Measurements from ENCODE around the gene RMRP.

RMRP gene

GRCh38 chr9:35657546-35658136, at the start of gene RMRP:
RMRP (minus strand) TSS chr9:35658019.
- peak; percentile 98 for DNase-seq

DNA sequence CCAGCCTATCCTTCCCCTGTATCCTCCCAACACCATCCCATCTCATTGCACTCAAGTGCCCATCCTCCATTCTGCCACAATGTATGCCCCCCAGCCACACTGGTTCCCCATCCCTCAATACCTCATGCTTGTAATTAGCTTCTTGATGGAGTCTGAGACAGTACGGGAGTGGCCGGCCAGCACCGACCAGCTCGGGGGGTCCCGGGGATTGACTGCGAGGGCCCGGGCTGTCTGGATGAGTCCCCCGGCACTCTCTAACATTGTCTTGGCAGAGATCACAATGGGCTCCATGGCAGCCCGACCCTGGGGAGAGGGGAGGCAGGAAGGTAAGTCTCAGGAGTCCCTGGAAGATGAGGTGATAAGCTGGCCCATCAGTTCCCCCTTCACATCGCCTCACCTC, 49.1 kb upstream of the RMRP start:
- no peak for DNase-seq

DNA sequence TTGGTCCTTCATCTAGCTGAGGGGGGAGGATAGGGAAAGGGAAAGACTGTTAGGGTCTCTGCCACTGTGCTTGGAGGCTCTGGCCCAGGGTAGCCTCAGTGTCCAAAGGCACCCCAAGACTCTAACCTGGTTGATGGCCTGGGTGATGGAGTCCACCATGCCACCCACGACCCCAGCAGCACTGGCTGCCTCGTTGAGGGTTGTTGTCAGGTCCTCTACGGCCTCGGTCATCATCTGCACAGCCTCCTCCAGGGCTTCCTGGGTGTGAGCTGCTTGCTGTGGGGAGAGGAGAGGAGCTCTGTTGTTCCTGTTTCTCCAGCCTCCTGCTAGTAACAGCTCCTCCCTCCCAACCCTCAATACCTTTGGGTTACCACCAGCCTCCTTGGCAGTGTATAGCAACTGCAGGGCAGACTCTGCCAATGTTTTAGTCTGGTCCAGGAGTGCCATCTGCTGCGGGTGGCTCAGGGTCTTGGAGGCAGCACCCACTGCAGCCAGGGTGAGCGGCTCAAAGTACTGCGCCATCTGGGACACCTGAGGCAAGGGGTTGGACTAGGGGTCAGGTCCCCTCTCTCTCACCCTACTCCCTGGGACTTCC, 48.1 kb upstream of the RMRP start:
- no peak for DNase-seq

- DNase-seq, result no peak
Observed at GRCh38 chr9:35705372-35705771, 47.6 kb upstream of the RMRP start.

- DNase-seq, result no peak
Observed at GRCh38 chr9:35703906-35704672, 46.3 kb upstream of the RMRP start.

DNA sequence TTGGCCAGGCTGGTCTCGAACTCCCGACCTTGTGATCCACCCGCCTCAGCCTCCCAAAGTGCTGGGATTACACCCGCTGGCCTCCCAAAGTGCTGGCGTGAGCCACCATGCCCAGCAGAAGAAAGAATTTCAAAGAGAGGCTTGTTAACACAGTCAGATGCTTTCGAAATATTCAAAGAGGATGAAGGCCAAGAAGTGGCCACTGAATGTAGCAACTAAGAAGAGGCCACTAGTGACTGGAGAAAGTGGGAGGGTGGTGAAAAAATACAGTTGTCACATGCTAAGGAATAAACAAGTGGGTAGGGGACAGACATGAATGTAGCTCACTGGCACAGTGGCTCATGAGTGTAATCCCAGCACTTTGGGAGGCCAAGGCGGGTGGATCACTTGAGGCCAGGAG, 44.9 kb upstream of the RMRP start:
- no peak for DNase-seq

DNA sequence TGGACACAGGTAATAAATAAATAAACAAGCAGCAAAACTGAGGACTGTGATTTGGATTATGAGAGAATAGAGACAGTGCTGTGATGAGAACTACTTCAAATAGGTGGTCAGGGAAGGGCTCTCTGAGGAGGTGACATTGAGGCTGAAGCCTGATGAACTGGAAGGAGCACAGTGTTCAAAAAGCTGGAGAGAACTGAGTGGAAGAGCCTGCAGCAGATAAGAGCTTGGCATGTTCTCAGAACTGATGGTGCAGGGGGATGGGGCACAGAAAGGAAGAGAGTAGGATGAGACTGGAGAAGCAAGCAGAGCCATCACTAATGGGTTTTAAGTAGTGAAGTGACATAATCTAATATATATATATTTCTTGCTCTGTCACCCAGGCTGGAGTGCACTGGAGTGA, 43.1 kb upstream of the RMRP start:
- no peak for DNase-seq

GRCh38 chr9:35700031-35700430, 42.2 kb upstream of the RMRP start:
- DNase-seq, result no peak

- DNase-seq, result no peak
Observed at GRCh38 chr9:35698231-35698630, 40.4 kb upstream of the RMRP start.

DNA sequence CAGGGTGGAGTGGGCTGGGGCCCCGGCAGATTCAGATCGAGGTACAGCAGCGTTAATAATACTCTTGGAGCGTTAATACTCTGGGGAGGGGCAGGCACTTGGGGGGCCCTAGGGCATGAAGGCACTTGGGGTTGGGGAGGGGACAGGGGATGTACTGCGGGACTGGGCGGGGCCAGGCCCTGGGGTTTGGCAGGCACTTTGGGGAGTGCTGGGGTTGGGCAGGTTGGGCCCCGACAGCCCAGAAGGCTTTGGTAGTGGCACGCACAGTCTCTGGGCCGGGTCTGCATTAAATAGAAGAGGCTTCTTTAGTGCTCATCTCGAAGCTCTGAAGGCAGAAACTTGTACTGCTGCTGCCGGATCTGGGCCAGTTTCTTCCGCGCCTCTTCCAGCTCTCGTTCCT, 39.7 kb upstream of the RMRP start:
- DNase-seq, result no peak

GRCh38 chr9:35696520-35697215, 38.8 kb upstream of the RMRP start:
- peak; percentile 68 for DNase-seq

- DNase-seq, result no peak
Observed at GRCh38 chr9:35695943-35696401, 38.2 kb upstream of the RMRP start.

DNA sequence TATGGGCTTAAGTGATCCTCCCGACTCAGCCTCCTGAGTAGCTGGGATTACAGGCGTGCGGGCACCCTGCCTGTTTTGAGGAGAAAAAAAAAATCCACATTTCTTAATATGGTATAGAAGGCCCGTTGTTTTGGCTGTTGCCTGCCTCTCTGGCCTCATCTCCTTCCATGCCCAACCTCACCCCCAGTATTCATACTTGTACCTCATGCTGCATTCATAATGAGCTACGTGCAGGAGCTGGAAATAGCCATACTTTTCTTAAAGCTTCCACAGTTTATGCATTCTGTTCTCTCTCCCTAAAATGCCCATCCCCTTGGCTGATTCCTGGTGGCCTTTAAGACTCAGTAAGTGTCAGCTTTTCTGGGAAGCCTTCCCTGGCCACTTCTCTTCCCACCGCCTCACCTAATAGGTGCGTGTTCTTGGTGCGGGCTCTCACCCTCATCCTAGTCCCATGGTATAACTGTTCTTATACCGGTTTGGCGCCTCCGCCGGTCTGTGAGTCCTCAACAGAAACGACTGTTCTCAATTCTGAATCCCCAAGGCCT, 34.0 kb upstream of the RMRP start:
- DNase-seq, result no peak

DNA sequence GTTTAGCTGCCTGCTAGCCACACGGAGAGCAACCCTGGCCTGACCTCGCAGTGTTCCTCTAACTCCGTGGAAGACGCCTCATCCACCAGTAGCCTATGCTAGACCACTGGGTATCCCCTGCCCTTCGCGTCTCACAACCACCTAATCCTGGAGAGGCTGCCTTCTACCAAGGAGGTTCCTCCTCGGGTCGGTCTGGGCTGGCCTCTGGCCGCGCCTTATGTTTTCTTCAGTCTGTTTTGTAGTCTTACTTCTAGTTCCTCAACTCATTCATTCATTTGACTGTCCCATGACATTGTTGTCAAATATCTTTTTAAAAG, 33.5 kb upstream of the RMRP start:
- DNase-seq, result no peak

DNA sequence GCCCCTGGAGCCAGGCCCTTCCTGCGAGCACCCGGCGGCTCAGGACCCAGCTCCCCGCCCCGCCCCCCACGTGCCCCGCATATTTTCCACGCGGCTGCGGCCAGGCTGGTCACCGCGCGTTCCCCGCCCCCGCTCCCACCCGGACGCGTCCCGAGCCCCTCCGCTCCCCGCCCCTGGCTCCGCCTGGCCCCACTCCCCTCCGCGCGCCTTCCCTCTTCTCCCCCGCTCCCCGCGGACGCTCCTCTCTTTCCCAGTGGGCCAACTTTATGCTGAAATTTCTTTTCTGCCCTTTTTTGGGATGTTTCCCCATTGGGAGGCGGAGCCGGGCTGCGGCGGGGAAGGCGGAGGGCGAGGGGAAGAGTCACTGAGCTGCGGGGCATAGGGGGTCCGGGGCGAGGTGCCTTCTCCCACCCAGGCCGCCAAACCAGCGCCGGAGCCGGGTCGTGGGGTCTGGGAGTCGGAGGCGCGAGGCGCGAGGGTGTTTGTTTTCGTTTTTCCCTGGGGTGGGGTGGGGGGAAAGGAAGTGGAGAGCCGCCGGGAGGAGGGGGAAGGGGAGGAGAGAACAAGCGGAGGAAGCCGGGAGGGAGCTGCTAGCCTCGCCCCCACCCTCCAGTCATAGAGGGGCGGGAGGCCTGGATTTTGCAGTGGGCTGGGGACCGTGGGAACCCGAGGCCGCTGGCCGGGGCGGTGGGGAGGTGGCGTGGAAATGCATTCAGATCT, 33.0 kb upstream of the RMRP start:
- DNase-seq, result peak; percentile 42

- no peak for DNase-seq
Observed at GRCh38 chr9:35690294-35690613, 32.4 kb upstream of the RMRP start.

GRCh38 chr9:35689542-35690293, 31.9 kb upstream of the RMRP start, which contains the start of gene TPM2:
TPM2 (minus strand) TSS chr9:35689925; CDS start chr9:35689817, 108 bp downstream.
- DNase-seq, result no peak

DNA sequence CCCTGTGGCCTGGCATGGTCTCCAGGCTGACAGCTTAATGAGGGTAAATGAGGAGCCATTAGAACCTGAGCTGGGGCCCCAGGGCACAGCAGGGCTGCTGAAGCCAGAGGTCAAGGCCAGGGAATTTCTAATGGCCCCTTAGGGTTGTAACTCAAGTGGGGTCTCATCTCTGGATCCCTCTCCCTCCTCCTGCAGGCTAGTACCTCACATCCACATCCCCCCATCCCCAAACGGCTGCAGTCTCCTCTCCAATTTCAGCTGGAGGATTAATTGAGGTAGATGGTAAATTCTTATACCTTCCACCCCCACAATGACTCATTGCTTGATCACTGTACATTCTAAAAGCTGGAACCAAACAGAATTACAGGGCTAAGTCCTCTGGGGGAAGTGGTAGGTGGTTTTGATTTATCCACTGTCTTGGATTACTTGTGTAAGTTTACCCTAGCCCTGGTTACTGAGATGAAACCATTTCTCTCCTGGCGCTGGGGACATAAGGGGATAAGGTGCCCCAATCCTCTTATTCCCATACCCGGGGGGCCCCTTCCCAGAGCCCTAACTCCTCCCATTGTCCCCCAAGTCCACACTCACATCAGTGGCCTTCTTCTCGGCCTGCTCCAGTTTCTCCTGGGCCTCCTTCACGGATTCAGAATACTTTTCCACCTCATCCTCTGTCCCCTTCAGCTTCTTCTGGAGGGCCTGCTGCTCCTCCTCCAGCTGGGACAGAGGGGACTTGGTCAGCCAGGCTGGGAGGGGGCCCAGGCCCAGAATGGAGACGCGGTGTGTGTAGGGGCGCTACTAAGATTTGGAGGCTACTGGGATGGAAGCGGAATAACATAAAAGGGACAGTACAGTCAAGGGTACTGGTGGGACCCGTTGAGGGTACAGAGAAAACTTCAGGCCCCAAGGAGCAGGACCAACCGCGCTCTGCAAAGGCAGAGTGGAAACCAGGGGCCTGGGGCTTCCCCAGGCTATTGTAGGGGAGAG, 31.0 kb upstream of the RMRP start:
- DNase-seq, result no peak

DNA sequence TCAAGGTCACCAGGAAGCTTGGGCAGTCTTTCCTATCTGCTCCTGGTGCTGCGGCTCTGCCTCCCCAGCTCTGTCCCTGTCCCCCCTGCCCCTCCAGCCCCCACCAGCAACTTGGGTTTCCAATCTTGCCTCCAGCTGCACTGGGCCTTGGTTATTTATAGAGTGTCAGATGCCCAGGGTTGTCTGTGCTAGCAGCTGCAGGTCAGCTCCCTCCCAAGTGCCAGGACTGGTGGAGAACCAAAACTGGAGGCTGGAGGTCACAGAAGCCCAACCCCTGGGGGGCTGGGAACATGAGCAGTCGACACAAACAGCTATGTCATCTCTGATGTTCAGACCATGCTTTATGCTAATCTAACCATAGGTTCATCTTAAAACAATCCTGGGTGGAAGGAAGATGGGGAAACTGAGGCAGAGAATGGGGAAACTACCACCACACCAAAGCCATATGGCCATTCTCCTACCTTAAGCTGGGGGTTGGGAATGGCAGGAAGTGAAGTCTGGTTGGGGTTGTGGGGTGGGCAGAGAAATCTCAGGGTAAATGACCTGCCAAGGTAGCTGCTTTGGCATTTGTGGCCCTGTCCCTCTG, 30.2 kb upstream of the RMRP start:
- DNase-seq, result no peak

- no peak for DNase-seq
Observed at GRCh38 chr9:35687306-35687705, 29.5 kb upstream of the RMRP start.

All from activated CD4-positive, alpha-beta T cell treated with anti-CD3 and anti-CD28 coated beads for 48 hours (primary cell).